K562 (cell line): ENCODE data around the gene TNFSF15.

ENCODE experiments used
- AFF1 ChIP-seq, 2 experiments: fragments of 450-650 bp; IDR thresholded peaks; 2 replicates each; pipeline ENCODE4 v1.6.1; 2018; ENCODE audit warnings: mild to moderate bottlenecking in 2 of 2, low read depth in 1 of 2; ENCODE audit not compliant: partially characterized antibody in 2 of 2
- CTCF ChIP-seq, 3 experiments: IDR thresholded peaks in 2 of 3; conservative IDR thresholded peaks in 1 of 3; 2 replicates each; pipeline ENCODE4 v1.5.1; 2011 to 2012; ENCODE audit warnings: low read length in 3 of 3, mild to moderate bottlenecking in 3 of 3, control low read depth in 2 of 3, improper control_type of control experiment in 1 of 3, inconsistent platforms in 1 of 3, low read depth in 1 of 3, mixed read lengths in 1 of 3, moderate library complexity in 1 of 3; ENCODE audit not compliant: insufficient read depth in 2 of 3
- EGR1 ChIP-seq: fragments of 450-650 bp; conservative IDR thresholded peaks from 2 replicates; pipeline ENCODE4 v1.6.1; 2017; ENCODE audit warnings: mild to moderate bottlenecking
- FOXJ2 ChIP-seq: fragments of 200-800 bp; sonication (Bioruptor generic); IDR thresholded peaks from 2 replicates; pipeline ENCODE4 v1.6.1; 2016; ENCODE audit warnings: missing genetic modification characterization, missing compliant biosample characterization
- TAF1 ChIP-seq: IDR thresholded peaks from 2 replicates; pipeline ENCODE4 v1.6.1; 2011; ENCODE audit warnings: mild to moderate bottlenecking, low read length, moderate library complexity; ENCODE audit not compliant: insufficient read depth, control insufficient read depth, severe bottlenecking; ENCODE audit errors: extremely low read depth
- XRCC5 ChIP-seq: fragments of 200-400 bp; formaldehyde crosslinking; IDR thresholded peaks from 2 replicates; pipeline ENCODE4 v1.6.1; 2017; ENCODE audit warnings: low read depth, mild to moderate bottlenecking, low read length

GRCh38 chr9:114806526-114806900 is 674 bp upstream of the TNFSF15 start:
- no peak for TF ChIP-seq EGR1
- TF ChIP-seq AFF1 (IDR thresholded peaks at IDR 0.05; ENCODE audit: low read depth in 1 of 2, partially characterized antibody in 2 of 2) = no peak
- TF ChIP-seq TAF1 = no peak
- no peak for TF ChIP-seq FOXJ2
- TF ChIP-seq CTCF (IDR thresholded peaks at IDR 0.05 in 2 of 3, conservative IDR thresholded peaks at IDR 0.05 in 1 of 3; ENCODE audit: insufficient read depth in 2 of 3, low read depth in 1 of 3, low read length in 3 of 3) = no peak
- no peak for TF ChIP-seq XRCC5
